BJ (cell line): Measurements from ENCODE around the gene CERS1. TPM values are rescaled to one million over a fixed set of nuclear protein-coding genes. Genes with fewer than 3 reads are reported as not detected.
"Not testable (repeated sequence)": the region's sequence is repeated elsewhere in the genome, so short reads cannot be mapped to it uniquely, and the experiment has no call there.

Source experiments
- CTCF ChIA-PET: fragments of 350-600 bp; formaldehyde crosslinking; extraction: SDS; loops from one replicate; lab custom pipeline; 2021; ENCODE audit warnings: antibody characterized with exemption, inconsistent platforms; lab: Yijun Ruan, JAX
- POLR2A ChIA-PET: fragments of 300-600 bp; sonication (Branson Sonifier 250); formaldehyde crosslinking; extraction: SDS; loops from one replicate; lab custom pipeline; 2021; ENCODE audit warnings: antibody characterized with exemption; lab: Charles Lee
- DNase-seq: peaks from one replicate; pipeline ENCODE4 v3.0.0-alpha.2; 2011; ENCODE audit warnings: low read depth
- H3K27me3 ChIP-seq: 2 replicates; pipeline ENCODE4 v1.6.0; 2011; ENCODE audit warnings: low read length; ENCODE audit not compliant: control insufficient read depth, insufficient read depth
- H3K36me3 ChIP-seq: 2 replicates; pipeline ENCODE4 v1.5.1; 2011; ENCODE audit warnings: low read length; ENCODE audit not compliant: control insufficient read depth, insufficient read depth
- H3K4me3 ChIP-seq: 2 replicates; pipeline ENCODE4 v1.5.1; 2011; ENCODE audit warnings: low read depth, mild to moderate bottlenecking, control low read depth, low read length
- polyA plus RNA-seq: library from polyadenylated mRNA; depleted of rRNA; stranded (reverse); fragments of >200 nt; gene quantifications from 2 replicates; pipeline ENCODE4 v1.2.3, GENCODE V29; 2011
- TF ChIP-seq, protein P1 (sequence below): IDR thresholded peaks from 2 replicates; pipeline ENCODE4 v1.5.1; 2011; ENCODE audit warnings: low read depth, mild to moderate bottlenecking, control low read depth, inconsistent platforms, low read length, moderate library complexity; ENCODE audit not compliant: insufficient read depth

CERS1 gene
- polyA plus RNA-seq, 1 experiment, result 0.83 TPM

DNA sequence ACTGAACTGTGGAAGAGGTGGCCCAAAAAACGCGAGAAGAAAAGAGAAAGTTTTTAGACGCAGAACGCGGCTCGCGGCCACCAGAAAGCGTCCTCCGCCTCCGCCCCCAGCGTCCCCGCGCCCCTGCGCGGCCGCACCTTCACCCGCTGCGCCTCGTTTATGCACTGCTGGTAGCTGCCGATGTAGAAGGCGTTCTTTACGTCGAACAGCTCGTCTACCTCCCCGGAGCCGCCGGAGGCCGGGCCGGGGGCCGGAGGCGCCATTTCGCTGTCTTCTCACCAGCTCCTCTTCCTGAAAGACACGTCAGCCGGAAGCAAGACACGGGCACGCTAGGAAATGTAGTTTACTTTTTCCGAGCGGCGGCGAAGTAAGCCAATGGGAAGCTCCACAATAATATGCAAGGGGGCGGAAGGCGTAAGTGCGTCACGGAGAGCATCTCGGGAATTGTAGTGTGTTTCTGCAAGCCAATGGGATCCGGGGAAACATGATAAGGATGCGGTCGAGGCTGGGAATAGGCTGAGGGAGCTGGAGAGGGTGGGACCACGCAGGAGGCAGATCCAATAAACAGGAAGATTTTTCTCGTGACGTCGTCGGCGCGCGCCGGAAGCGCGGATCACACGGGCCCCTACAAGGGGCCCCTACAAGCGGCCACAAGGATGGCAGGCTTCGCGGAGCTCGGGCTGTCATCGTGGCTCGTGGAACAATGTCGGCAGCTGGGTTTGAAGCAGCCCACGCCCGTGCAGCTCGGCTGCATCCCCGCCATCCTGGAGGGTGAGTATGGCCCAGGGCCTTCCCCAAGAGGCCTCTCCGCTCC is 23.3 kb upstream of the CERS1 start, which contains the start of the genes COPE and DDX49:
Gene COPE, minus strand, starts transcription at position 302 of the 814 bp plus-strand sequence. Its CDS starts 39 bp downstream, at position 263.
Gene DDX49, plus strand, starts transcription at position 630 of the 814 bp plus-strand sequence. Its CDS starts 27 bp downstream, at position 657.
- Histone ChIP-seq H3K27me3 (no peaks in the 10 kb centered on the region), H3K4me3 (peak within 1 kb of the TSS; percentile 99), H3K36me3 (peaks cover 22% of the 10 kb centered on the region)
- DNase-seq, result peak; percentile 100
- CTCF ChIA-PET, result interaction anchor here (1.0 to 1.8 kb wide), 3 partner anchors 10 to 68 kb away, joined by 3 to 11 read pairs (median 3); no protein-coding TSS in a partner anchor
- TF ChIP-seq, protein P1, sequence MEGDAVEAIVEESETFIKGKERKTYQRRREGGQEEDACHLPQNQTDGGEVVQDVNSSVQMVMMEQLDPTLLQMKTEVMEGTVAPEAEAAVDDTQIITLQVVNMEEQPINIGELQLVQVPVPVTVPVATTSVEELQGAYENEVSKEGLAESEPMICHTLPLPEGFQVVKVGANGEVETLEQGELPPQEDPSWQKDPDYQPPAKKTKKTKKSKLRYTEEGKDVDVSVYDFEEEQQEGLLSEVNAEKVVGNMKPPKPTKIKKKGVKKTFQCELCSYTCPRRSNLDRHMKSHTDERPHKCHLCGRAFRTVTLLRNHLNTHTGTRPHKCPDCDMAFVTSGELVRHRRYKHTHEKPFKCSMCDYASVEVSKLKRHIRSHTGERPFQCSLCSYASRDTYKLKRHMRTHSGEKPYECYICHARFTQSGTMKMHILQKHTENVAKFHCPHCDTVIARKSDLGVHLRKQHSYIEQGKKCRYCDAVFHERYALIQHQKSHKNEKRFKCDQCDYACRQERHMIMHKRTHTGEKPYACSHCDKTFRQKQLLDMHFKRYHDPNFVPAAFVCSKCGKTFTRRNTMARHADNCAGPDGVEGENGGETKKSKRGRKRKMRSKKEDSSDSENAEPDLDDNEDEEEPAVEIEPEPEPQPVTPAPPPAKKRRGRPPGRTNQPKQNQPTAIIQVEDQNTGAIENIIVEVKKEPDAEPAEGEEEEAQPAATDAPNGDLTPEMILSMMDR, result 0 out of 2 replicates have a peak, but pooled peaks have one; percentile 11
- POLR2A ChIA-PET, result interaction anchor here (0.6 to 0.7 kb wide), 2 partner anchors 25 to 330 kb away, joined by 3 read pairs; no protein-coding TSS in a partner anchor

DNA sequence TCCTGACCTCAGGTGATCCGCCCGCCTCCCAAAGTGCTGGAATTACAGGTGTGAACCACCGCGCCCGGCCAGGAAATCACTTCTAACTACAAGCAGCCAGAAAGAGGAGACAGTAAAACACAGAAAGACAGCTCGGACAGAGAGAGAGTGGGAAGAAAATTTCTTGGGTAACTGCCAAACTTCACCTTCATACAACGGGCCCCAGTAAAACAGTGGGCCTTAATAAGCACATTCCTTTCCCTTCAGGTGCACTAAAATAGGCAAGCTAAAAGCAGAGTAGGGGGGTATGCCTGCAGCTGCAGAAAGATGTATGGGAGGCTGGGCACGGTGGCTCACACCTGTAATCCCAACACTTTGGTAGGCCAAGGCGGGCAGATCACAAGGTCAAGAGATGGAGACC is 21.6 kb upstream of the CERS1 start:
- peaks cover 21% of the 10 kb centered on the region for H3K36me3 ChIP-seq
- H3K27me3 ChIP-seq, POLR2A ChIA-PET, CTCF ChIA-PET, DNase-seq, H3K4me3 ChIP-seq: not testable (repeated sequence)

DNA sequence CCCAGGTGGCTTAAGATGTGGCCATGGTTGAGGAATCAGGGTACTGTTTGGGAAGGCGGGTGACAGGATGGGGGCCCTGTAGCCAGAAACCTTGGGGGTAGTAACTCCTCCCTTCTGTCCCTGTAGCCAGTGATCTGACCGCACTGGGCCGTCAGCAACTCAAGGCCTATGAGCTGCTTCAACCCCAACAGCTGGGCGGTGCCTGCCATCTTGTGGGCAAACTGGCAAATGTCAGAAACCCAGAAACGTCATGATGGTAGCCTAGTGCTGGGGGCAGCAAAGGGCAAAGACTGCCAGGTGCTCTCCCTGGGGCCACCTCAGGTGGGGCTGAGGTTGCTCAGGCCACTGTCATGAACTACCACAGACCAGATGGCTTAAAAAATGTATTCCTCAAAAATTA is 19.7 kb upstream of the CERS1 start:
- TF ChIP-seq, protein P1, result peak; percentile 47
- H3K36me3 ChIP-seq, result peaks cover 16% of the 10 kb centered on the region
- POLR2A ChIA-PET, result no interaction called here
- H3K27me3 ChIP-seq, result no peaks in the 10 kb centered on the region
- DNase-seq, result no peak
- CTCF ChIA-PET, result interaction anchor here (0.7 to 1.8 kb wide), 4 partner anchors 8 to 492 kb away, joined by 3 to 4 read pairs (median 4); no protein-coding TSS in a partner anchor
- no peak overlapping the region for H3K4me3 ChIP-seq

DNA sequence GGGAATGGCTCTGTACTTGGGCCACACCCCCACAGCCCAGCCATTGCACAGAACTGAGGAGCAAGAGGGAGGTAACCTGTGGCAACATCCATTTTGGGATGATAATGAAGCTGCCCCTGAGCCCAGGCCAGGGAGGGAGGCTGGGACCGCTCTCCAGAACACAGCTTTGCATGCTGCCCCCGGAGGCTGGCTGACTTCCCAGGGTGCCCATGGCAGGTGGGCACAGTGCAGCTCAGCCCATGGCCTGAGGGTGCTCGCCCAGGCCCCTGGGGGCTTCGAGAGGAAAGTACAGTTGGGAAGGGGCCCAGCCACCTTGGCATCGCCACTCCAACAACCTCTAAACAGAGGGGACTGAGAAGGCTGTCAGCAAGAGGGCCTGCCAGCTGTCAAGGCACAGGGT is 17.5 kb upstream of the CERS1 start:
- no peak for DNase-seq
- Histone ChIP-seq H3K36me3 (peaks cover 21% of the 10 kb centered on the region), H3K4me3 (no peak overlapping the region), H3K27me3 (no peaks in the 10 kb centered on the region)
- ChIA-PET CTCF (interaction anchor here (0.6 to 1.0 kb wide), 2 partner anchors 24 to 73 kb away, joined by 3 read pairs; no protein-coding TSS in a partner anchor), POLR2A (no interaction called here)
- TF ChIP-seq, protein P1, result no peak

DNA sequence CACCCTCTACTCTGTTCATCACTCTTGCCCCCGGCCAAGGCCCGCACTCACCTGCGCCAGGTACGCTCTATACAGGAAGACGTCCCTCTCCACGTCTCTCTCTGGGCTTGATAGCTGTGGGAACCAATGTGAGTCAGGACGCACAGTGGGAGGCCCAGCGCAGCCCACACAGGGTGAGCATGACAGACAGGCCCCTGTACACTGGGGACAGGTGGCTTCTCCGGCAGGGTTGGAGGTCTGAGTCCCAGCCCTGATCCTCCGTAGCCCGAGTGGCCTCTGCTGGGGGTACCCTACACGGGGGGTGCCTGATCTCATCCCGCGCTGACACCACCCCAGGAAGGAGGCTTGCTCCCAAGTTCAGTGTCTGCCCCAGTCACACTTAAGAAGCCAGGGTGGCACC is 17.0 kb upstream of the CERS1 start:
- DNase-seq, result no peak
- POLR2A ChIA-PET, result no interaction called here
- CTCF ChIA-PET, result interaction anchor here (0.6 to 1.0 kb wide), 2 partner anchors 23 to 74 kb away, joined by 3 read pairs; no protein-coding TSS in a partner anchor
- Histone ChIP-seq H3K36me3 (peaks cover 24% of the 10 kb centered on the region), H3K4me3 (no peak overlapping the region), H3K27me3 (no peaks in the 10 kb centered on the region)
- TF ChIP-seq, protein P1, result no peak
